Liver (tissue), 3 donors: ENCODE measurements around the gene CPSF4L.

Experiments
- ATF3 ChIP-seq: IDR thresholded peaks from 2 replicates; pipeline ENCODE4 v1.6.1; 2016; ENCODE audit warnings: antibody characterized with exemption
- CTCF ChIP-seq: fragments of 150-350 bp; IDR thresholded peaks from 2 replicates; pipeline ENCODE4 v1.5.1; 2017; ENCODE audit warnings: improper control_type of control experiment, low read depth, low read length; ENCODE audit not compliant: missing input control
- EGR1 ChIP-seq, 2 donors: IDR thresholded peaks; 2 replicates each; pipeline ENCODE4 v1.6.1; 2016 to 2018; ENCODE audit warnings: antibody characterized with exemption in 2 of 2, low read depth in 2 of 2
- FOXA1 ChIP-seq: IDR thresholded peaks from 2 replicates; pipeline ENCODE4 v1.6.1; 2016; ENCODE audit warnings: antibody characterized with exemption
- GABPA ChIP-seq, 2 donors: IDR thresholded peaks in 1 of 2; conservative IDR thresholded peaks in 1 of 2; 2 replicates each; pipeline ENCODE4 v1.6.1; 2016; ENCODE audit warnings: antibody characterized with exemption in 2 of 2, mild to moderate bottlenecking in 1 of 2, moderate library complexity in 1 of 2
- JUND ChIP-seq, 2 donors: IDR thresholded peaks; 2 replicates each; pipeline ENCODE4 v1.6.1; 2016; ENCODE audit warnings: antibody characterized with exemption in 2 of 2
- MAX ChIP-seq: IDR thresholded peaks from 2 replicates; pipeline ENCODE4 v1.6.1; 2016; ENCODE audit warnings: antibody characterized with exemption
- NR2F2 ChIP-seq: IDR thresholded peaks from 2 replicates; pipeline ENCODE4 v1.6.1; 2016; ENCODE audit warnings: antibody characterized with exemption
- RAD21 ChIP-seq, 2 donors: IDR thresholded peaks; 2 replicates each; pipeline ENCODE4 v1.6.1; 2016; ENCODE audit warnings: antibody characterized with exemption in 2 of 2, mild to moderate bottlenecking in 2 of 2
- REST ChIP-seq: IDR thresholded peaks from 2 replicates; pipeline ENCODE4 v1.6.1; 2016; ENCODE audit warnings: antibody characterized with exemption, mild to moderate bottlenecking
- SP1 ChIP-seq: IDR thresholded peaks from 2 replicates; pipeline ENCODE4 v1.6.1; 2018; ENCODE audit warnings: antibody characterized with exemption, mild to moderate bottlenecking
- TAF1 ChIP-seq: conservative IDR thresholded peaks from 2 replicates; pipeline ENCODE4 v1.6.1; 2016; ENCODE audit warnings: antibody characterized with exemption, mild to moderate bottlenecking
- YY1 ChIP-seq: IDR thresholded peaks from 2 replicates; pipeline ENCODE4 v1.6.1; 2016; ENCODE audit warnings: antibody characterized with exemption, mild to moderate bottlenecking
- donor health status: healthy.
- donor health status: healthy.

- TF ChIP-seq ATF3 (no peak), CTCF (peak; percentile 95), FOXA1 (no peak), REST (no peak), TAF1 (no peak), RAD21 (IDR thresholded peaks at IDR 0.05) (peak; percentile 100), MAX (no peak), JUND (IDR thresholded peaks at IDR 0.05) (no peak), YY1 (no peak), EGR1 (IDR thresholded peaks at IDR 0.05; ENCODE audit: low read depth in 2 of 2) (no peak), GABPA (IDR thresholded peaks at IDR 0.05 in 1 of 2, conservative IDR thresholded peaks at IDR 0.05 in 1 of 2) (no peak), NR2F2 (no peak), SP1 (no peak)
These were observed 6.0 kb downstream of the CPSF4L start for GRCh38 chr17:73255671-73256181.
